Smooth muscle cell (in vitro differentiated cells): ENCODE measurements around the gene TBC1D5. TPM values are rescaled to one million over a fixed set of nuclear protein-coding genes. Genes with fewer than 3 reads are reported as not detected.
"Not testable (repeated sequence)": the region's sequence is repeated elsewhere in the genome, so short reads cannot be mapped to it uniquely, and the experiment has no call there.

Source experiments
- DNase-seq: peaks from one replicate; lab custom pipeline; 2025; ENCODE audit not compliant: unreplicated experiment; lab: John Stamatoyannopoulos, UW
- H2AFZ ChIP-seq: fragments of 200-600 bp; sonication (generic); 2 replicates; pipeline ENCODE4 v1.6.0; 2016; ENCODE audit warnings: antibody characterized with exemption, low read depth, mild to moderate bottlenecking
- H3F3A ChIP-seq: fragments of 200-600 bp; sonication (generic); 2 replicates; pipeline ENCODE4 v1.6.0; 2017; ENCODE audit warnings: antibody characterized with exemption, low read depth
- H3K27ac ChIP-seq: fragments of 200-600 bp; sonication (generic); 2 replicates; pipeline ENCODE4 v1.5.1; 2016; ENCODE audit warnings: low read depth, mild to moderate bottlenecking
- H3K27me3 ChIP-seq: fragments of 200-600 bp; sonication (generic); 2 replicates; pipeline ENCODE4 v1.6.1; 2016; ENCODE audit warnings: low read depth, mild to moderate bottlenecking
- H3K36me3 ChIP-seq: fragments of 200-600 bp; sonication (generic); 2 replicates; pipeline ENCODE4 v1.5.1; 2016; ENCODE audit warnings: low read depth
- H3K4me1 ChIP-seq: fragments of 200-600 bp; sonication (generic); 2 replicates; pipeline ENCODE4 v1.5.1; 2016; ENCODE audit warnings: low read depth
- H3K4me2 ChIP-seq: fragments of 200-600 bp; sonication (generic); 2 replicates; pipeline ENCODE4 v1.6.0; 2016; ENCODE audit warnings: mild to moderate bottlenecking
- H3K4me3 ChIP-seq: fragments of 200-600 bp; sonication (generic); 2 replicates; pipeline ENCODE4 v1.5.1; 2016; ENCODE audit warnings: mild to moderate bottlenecking
- H3K79me2 ChIP-seq: fragments of 200-600 bp; sonication (generic); 2 replicates; pipeline ENCODE4 v1.6.0; 2016; ENCODE audit warnings: low read depth, mild to moderate bottlenecking
- H3K9ac ChIP-seq: fragments of 200-600 bp; sonication (generic); 2 replicates; pipeline ENCODE4 v1.6.0; 2016; ENCODE audit warnings: low read depth
- H3K9me3 ChIP-seq: fragments of 200-600 bp; sonication (generic); replicated peaks from 2 replicates; pipeline ENCODE4 v1.5.1; 2016; ENCODE audit warnings: low read depth
- H4K20me1 ChIP-seq: fragments of 200-600 bp; sonication (generic); 2 replicates; pipeline ENCODE4 v1.6.0; 2016; ENCODE audit warnings: low read depth
- CTCF ChIP-seq: fragments of 200-600 bp; sonication (generic); IDR thresholded peaks from 2 replicates; pipeline ENCODE4 v1.5.1; 2017; ENCODE audit warnings: borderline replicate concordance, mild to moderate bottlenecking, antibody characterized with exemption; ENCODE audit not compliant: insufficient read depth, poor library complexity, severe bottlenecking
- WGBS: methylation state at CpG from one replicate; pipeline ENCODE4 v1.1.7; 2016; ENCODE audit warnings: low lambda C conversion rate; 5-methylcytosine and 5-hydroxymethylcytosine counted together
- polyA plus RNA-seq: library from polyadenylated mRNA; unstranded; fragments of >200 nt; fragmentation: Nextera tagmentation; extraction: Ambion mirVana; gene quantifications from 2 replicates; pipeline ENCODE4 v1.2.1, GENCODE V29; 2016
- total RNA-seq: library from RNA; depleted of rRNA; stranded (reverse); fragments of >200 nt; gene quantifications from 2 replicates; pipeline ENCODE4 v1.2.3, GENCODE V29; 2014

TBC1D5 gene
- total and polyA plus RNA-seq, 2 experiments from 2014 or later, result 14.6 to 35.3 TPM

- no peaks in the 10 kb centered on the region for H3K4me1 ChIP-seq
- H3K9ac ChIP-seq, result no peak overlapping the region
- no peak overlapping the region for H3K27ac ChIP-seq
- H3K27me3 ChIP-seq, result no peaks in the 10 kb centered on the region
- no peak for TF ChIP-seq CTCF
- H3K79me2 ChIP-seq, result no peaks in the 10 kb centered on the region
- H3K36me3 ChIP-seq, result no peaks in the 10 kb centered on the region
- no peaks in the 10 kb centered on the region for H3F3A ChIP-seq
- H3K4me3 ChIP-seq, result no peak overlapping the region
- H2AFZ ChIP-seq, result no peak overlapping the region
- DNase-seq, result no peak
- H3K4me2 ChIP-seq, result no peak overlapping the region
- H3K9me3 ChIP-seq, result no peaks in the 10 kb centered on the region
- peaks cover 3% of the 10 kb centered on the region for H4K20me1 ChIP-seq
- WGBS, result 91% methylated on average over 1 of the region's 1 CpG
Measured at GRCh38 chr3:17542591-17542990, 199.8 kb downstream of the TBC1D5 start.

- Histone ChIP-seq H3K4me3 (no peak overlapping the region), H3K27me3 (no peaks in the 10 kb centered on the region), H3K36me3 (no peaks in the 10 kb centered on the region), H3K4me2 (no peak overlapping the region), H3K9me3 (no peaks in the 10 kb centered on the region), H2AFZ (no peak overlapping the region), H3K79me2 (no peaks in the 10 kb centered on the region), H3K4me1 (no peaks in the 10 kb centered on the region), H3F3A (no peaks in the 10 kb centered on the region), H3K9ac (no peak overlapping the region), H4K20me1 (no peaks in the 10 kb centered on the region), H3K27ac (no peak overlapping the region)
- DNase-seq, result no peak
- 65% methylated on average over 3 of the region's 3 CpGs for WGBS
- no peak for TF ChIP-seq CTCF
Measured at GRCh38 chr3:17539436-17539835, 203.0 kb downstream of the TBC1D5 start.

- Histone ChIP-seq H3K4me3 (no peak overlapping the region), H4K20me1 (no peaks in the 10 kb centered on the region), H3K9me3 (no peaks in the 10 kb centered on the region), H3K27ac (no peak overlapping the region), H3K9ac (no peak overlapping the region), H3F3A (no peaks in the 10 kb centered on the region), H3K36me3 (no peaks in the 10 kb centered on the region), H3K4me2 (no peak overlapping the region), H2AFZ (no peak overlapping the region), H3K4me1 (no peaks in the 10 kb centered on the region), H3K27me3 (no peaks in the 10 kb centered on the region), H3K79me2 (no peaks in the 10 kb centered on the region)
- 40% methylated on average over 2 of the region's 2 CpGs for WGBS
- no peak for DNase-seq
- no peak for TF ChIP-seq CTCF
Measured at GRCh38 chr3:17535274-17535673, 207.2 kb downstream of the TBC1D5 start.

- H3K79me2 ChIP-seq, DNase-seq, H3K27ac ChIP-seq, H4K20me1 ChIP-seq, H3K9ac ChIP-seq, H3K27me3 ChIP-seq, H3F3A ChIP-seq, H3K4me2 ChIP-seq, H2AFZ ChIP-seq, H3K4me3 ChIP-seq, H3K4me1 ChIP-seq, H3K36me3 ChIP-seq, H3K9me3 ChIP-seq: not testable (repeated sequence)
- 100% methylated on average over 4 of the region's 4 CpGs for WGBS
Measured at GRCh38 chr3:17532446-17532845, 210.0 kb downstream of the TBC1D5 start.
